Measurements from ENCODE around the gene B3GAT2.

DNA sequence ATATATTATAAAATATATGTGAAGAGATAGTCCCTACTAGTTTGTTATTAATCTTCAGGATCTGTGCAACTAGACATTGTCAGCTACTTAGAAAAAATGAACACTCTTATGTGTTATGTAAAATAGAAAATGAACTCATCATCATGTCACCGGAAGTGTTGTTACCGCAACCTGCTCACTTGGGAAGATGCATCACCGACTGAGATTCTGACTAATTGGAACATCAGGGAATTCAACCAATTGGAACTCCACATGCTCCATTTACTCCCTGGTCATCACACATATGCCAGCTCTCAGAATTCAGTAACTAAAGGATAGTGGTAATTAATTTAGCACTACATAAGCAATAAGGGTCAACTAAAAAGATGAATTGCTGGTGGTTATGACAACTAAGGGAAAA is 16.7 kb upstream of the B3GAT2 start:
- TF ChIP-seq, protein P1, sequence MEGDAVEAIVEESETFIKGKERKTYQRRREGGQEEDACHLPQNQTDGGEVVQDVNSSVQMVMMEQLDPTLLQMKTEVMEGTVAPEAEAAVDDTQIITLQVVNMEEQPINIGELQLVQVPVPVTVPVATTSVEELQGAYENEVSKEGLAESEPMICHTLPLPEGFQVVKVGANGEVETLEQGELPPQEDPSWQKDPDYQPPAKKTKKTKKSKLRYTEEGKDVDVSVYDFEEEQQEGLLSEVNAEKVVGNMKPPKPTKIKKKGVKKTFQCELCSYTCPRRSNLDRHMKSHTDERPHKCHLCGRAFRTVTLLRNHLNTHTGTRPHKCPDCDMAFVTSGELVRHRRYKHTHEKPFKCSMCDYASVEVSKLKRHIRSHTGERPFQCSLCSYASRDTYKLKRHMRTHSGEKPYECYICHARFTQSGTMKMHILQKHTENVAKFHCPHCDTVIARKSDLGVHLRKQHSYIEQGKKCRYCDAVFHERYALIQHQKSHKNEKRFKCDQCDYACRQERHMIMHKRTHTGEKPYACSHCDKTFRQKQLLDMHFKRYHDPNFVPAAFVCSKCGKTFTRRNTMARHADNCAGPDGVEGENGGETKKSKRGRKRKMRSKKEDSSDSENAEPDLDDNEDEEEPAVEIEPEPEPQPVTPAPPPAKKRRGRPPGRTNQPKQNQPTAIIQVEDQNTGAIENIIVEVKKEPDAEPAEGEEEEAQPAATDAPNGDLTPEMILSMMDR (IDR thresholded peaks at IDR 0.05): no peak
- no peak for TF ChIP-seq POLR2A (IDR thresholded peaks at IDR 0.05)
